ENCODE data around the gene SHQ1.

The SHQ1 gene

DNA sequence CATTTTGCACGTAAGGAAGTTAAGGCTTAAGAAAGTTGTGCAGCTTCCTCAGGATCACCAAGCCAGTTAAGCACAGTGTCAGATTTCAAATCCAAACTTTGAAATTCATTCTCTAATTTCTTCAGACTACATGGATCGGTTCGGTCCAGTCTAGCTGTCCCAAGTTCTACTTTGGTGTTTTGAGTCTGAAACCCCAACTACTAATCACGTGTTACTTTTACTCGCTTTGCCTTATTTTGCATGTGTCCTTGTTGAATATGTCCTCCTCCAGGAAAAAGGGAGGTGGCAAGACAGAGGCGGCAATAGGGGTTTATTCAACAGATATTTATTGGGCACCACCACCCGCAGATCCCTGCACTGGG is 39.1 kb upstream of the SHQ1 start:
- peak overlapping the region; percentile 44 to 60 for H3K4me3 ChIP-seq (replicated peaks in 1 of 2; ENCODE audit: low read depth in 2 of 2, low read length in 2 of 2)
- no peak for DNase-seq (ENCODE audit: low read depth in 2 of 2)

DNA sequence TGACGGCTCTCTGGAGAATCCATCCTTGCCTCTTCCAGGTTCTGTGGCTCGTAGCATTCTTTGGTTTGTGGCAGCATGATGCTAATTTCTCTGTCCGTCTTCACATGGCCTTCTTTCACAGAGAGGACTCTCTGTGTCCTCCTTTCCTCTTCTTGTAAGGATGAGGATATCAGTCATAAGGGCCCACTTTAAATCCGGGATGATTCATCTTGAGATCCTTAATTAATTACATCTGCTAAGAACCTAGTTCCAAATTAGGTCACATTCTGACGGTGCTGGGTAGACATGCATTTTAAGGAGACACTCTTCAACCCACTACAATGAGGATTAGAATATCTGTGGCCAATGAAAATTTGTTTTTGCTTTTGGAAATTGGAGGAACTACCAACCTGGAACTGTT is 23.9 kb upstream of the SHQ1 start:
- H3K4me3 ChIP-seq (replicated peaks in 1 of 2; ENCODE audit: low read depth in 2 of 2, low read length in 2 of 2) = no peak overlapping the region
- TF ChIP-seq, protein P1, sequence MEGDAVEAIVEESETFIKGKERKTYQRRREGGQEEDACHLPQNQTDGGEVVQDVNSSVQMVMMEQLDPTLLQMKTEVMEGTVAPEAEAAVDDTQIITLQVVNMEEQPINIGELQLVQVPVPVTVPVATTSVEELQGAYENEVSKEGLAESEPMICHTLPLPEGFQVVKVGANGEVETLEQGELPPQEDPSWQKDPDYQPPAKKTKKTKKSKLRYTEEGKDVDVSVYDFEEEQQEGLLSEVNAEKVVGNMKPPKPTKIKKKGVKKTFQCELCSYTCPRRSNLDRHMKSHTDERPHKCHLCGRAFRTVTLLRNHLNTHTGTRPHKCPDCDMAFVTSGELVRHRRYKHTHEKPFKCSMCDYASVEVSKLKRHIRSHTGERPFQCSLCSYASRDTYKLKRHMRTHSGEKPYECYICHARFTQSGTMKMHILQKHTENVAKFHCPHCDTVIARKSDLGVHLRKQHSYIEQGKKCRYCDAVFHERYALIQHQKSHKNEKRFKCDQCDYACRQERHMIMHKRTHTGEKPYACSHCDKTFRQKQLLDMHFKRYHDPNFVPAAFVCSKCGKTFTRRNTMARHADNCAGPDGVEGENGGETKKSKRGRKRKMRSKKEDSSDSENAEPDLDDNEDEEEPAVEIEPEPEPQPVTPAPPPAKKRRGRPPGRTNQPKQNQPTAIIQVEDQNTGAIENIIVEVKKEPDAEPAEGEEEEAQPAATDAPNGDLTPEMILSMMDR (IDR thresholded peaks at IDR 0.05; ENCODE audit: low read depth, low read length) = no peak
- peak; percentile 49 to 55 for DNase-seq (ENCODE audit: low read depth in 2 of 2)

More for the DNA sequence above, 39.1 kb upstream of the SHQ1 start:
- TF ChIP-seq, protein P1 (IDR thresholded peaks at IDR 0.05; ENCODE audit: low read depth, low read length) = no peak

GRCh38 chr3:72862314-72863090 is 14.3 kb upstream of the SHQ1 start:
- H3K4me3 ChIP-seq (replicated peaks in 1 of 2; ENCODE audit: low read depth in 2 of 2, low read length in 2 of 2) = no peak overlapping the region
- TF ChIP-seq, protein P1 (IDR thresholded peaks at IDR 0.05; ENCODE audit: low read depth, low read length) = no peak
- peak in 1 of 2 donors; percentile 6 for DNase-seq (ENCODE audit: low read depth in 2 of 2)

DNA sequence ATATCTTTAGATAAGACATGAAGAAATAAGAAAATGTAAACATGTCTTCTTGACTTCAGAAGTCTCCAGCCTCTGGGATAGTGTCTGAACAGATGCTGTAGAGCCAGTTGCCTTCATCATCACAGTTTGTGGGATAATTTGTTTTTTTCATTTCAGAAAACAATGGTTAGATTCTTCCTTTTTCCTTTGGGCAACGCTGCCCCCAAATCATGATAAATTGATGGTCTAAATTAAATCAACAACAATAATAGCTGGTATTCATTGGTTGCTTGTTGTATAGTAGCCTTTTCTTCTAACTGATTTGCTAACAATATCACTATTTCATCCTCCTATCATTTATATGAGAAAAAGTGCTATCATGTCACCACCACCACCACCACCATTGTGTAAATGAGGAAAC is 12.6 kb upstream of the SHQ1 start:
- DNase-seq (ENCODE audit: low read depth in 2 of 2) = no peak
- TF ChIP-seq, protein P1 (IDR thresholded peaks at IDR 0.05; ENCODE audit: low read depth, low read length) = no peak

DNA sequence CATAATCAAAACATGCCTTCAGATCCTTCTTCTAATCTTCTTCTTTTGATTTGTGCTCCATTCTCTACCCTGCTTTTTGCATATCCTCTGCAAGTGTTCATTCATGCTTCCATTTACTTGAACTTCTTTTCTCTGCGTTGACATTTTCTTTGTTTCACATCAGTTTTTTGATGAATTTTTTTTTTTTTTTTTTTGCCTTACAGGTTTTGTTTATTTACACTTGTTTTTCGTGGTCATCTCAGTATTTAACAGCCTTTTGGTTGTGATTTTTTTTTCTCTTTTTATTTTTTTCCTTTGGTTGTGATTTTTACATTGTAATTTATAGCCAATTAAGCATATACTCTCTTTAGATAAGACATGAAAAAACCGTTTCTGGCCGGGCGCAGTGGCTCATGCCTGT is 11.8 kb upstream of the SHQ1 start:
- H3K4me3 ChIP-seq (replicated peaks in 1 of 2; ENCODE audit: low read depth in 2 of 2, low read length in 2 of 2) = no peak overlapping the region
- TF ChIP-seq, protein P1 (IDR thresholded peaks at IDR 0.05; ENCODE audit: low read depth, low read length) = no peak
- DNase-seq (ENCODE audit: low read depth in 2 of 2) = no peak

More for the DNA sequence above, 12.6 kb upstream of the SHQ1 start:
- no peak overlapping the region for H3K4me3 ChIP-seq (replicated peaks in 1 of 2; ENCODE audit: low read depth in 2 of 2, low read length in 2 of 2)

DNA sequence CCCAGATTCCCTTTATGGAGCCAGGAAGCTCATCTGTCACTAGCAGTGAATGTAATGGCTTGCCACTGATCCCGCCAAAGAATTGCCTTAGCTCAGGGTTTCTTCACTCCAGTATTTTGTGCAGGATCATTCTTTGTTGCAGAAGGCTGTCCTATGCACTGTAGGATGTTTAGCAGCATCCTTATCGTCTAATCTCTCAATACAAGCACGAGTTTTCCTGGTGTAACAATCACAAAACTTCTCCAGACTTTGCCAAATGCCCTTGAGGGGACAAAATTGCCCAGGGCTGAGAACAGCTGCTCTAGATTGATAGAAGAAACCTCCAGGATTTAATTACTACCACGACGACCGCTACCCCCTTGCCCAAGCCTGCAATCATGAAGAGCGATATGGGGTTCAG is 6.8 kb upstream of the SHQ1 start:
- H3K4me3 ChIP-seq (replicated peaks in 1 of 2; ENCODE audit: low read depth in 2 of 2, low read length in 2 of 2) = no peak overlapping the region
- DNase-seq (ENCODE audit: low read depth in 2 of 2) = no peak
- TF ChIP-seq, protein P1 (IDR thresholded peaks at IDR 0.05; ENCODE audit: low read depth, low read length) = no peak

DNA sequence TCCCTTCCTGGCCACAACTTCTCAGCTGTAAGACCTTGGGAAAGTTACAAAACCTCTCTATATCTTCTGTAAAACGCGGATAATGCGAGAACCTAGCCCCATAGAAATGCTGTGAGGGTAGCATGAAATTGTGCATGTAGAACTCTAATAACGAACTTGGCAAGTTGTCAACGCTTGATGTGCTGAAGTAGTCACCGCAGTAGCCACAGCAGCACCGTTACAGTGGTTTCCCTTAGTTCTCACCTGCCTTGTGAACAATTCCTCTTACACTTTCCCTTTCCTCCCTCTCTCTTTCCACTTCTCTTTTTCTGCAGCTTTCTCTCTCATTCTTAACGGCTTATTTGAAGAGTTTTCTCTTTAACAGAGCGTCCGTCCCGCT is 447 bp upstream of the SHQ1 start:
- DNase-seq (ENCODE audit: low read depth in 2 of 2) = no peak

More for the DNA sequence above, 447 bp upstream of the SHQ1 start:
- TF ChIP-seq, protein P1 (IDR thresholded peaks at IDR 0.05; ENCODE audit: low read depth, low read length) = no peak
- peak overlapping the region; percentile 72 to 99 for H3K4me3 ChIP-seq (replicated peaks in 1 of 2; ENCODE audit: low read depth in 2 of 2, low read length in 2 of 2)
